ENCODE results near the gene ARL3.
"Not testable (repeated sequence)": the region's sequence is repeated elsewhere in the genome, so short reads cannot be mapped to it uniquely, and the experiment has no call there.

Gene ARL3

GRCh38 chr10:102720775-102721301 lies 6.6 kb upstream of the ARL3 start:
- peak overlapping the region; percentile 96 to 98 (median 97) for H3K27ac Mint-ChIP-seq
- peaks cover 58% of the 10 kb centered on the region for H3K4me1 Mint-ChIP-seq
- peak overlapping the region; percentile 24 to 72 (median 57) for H3K4me3 Mint-ChIP-seq
- H3K27me3 Mint-ChIP-seq (ENCODE audit: low read depth) = no peaks in the 10 kb centered on the region
- TF ChIP-seq CTCF (IDR thresholded peaks at IDR 0.05; ENCODE audit: unreplicated experiment in 3 of 3) = no peak
- H3K9me3 Mint-ChIP-seq = no peaks in the 10 kb centered on the region
- H3K36me3 Mint-ChIP-seq (ENCODE audit: low read depth) = peaks cover 24% of the 10 kb centered on the region

GRCh38 chr10:102720337-102720736 lies 6.1 kb upstream of the ARL3 start:
- Mint-ChIP-seq H3K36me3 (ENCODE audit: low read depth) (peaks cover 24% of the 10 kb centered on the region), H3K4me1 (peaks cover 60% of the 10 kb centered on the region), H3K4me3 (peak overlapping the region; percentile 24 to 72 (median 57)), H3K9me3 (no peaks in the 10 kb centered on the region), H3K27me3 (ENCODE audit: low read depth) (no peaks in the 10 kb centered on the region), H3K27ac (peak overlapping the region; percentile 96 to 98 (median 97))
- TF ChIP-seq CTCF (IDR thresholded peaks at IDR 0.05; ENCODE audit: unreplicated experiment in 3 of 3) = no peak

GRCh38 chr10:102718220-102718619 lies 4.0 kb upstream of the ARL3 start:
- H3K27ac Mint-ChIP-seq = peak overlapping the region; percentile 98 to 99 (median 99)
- no peaks in the 10 kb centered on the region for H3K9me3 Mint-ChIP-seq
- H3K4me1 Mint-ChIP-seq = peaks cover 63% of the 10 kb centered on the region
- no peak for TF ChIP-seq CTCF (IDR thresholded peaks at IDR 0.05; ENCODE audit: unreplicated experiment in 3 of 3)
- H3K4me3 Mint-ChIP-seq = peak overlapping the region; percentile 77 to 92 (median 79)
- peaks cover 9% of the 10 kb centered on the region for H3K36me3 Mint-ChIP-seq (ENCODE audit: low read depth)
- H3K27me3 Mint-ChIP-seq (ENCODE audit: low read depth) = no peaks in the 10 kb centered on the region

GRCh38 chr10:102716900-102717565 lies 2.8 kb upstream of the ARL3 start:
- Mint-ChIP-seq H3K4me1 (peaks cover 72% of the 10 kb centered on the region), H3K27ac (peak overlapping the region; percentile 98 to 99 (median 99)), H3K4me3 (peak overlapping the region; percentile 79 to 92 (median 90))
- not testable (repeated sequence) for H3K27me3 Mint-ChIP-seq (ENCODE audit: low read depth); H3K9me3 Mint-ChIP-seq; H3K36me3 Mint-ChIP-seq (ENCODE audit: low read depth)

GRCh38 chr10:102715880-102716279 lies 1.7 kb upstream of the ARL3 start:
- Mint-ChIP-seq H3K4me1 (peaks cover 67% of the 10 kb centered on the region), H3K27ac (peak overlapping the region; percentile 81 to 99 (median 98)), H3K4me3 (peak overlapping the region; percentile 82 to 92 (median 90)), H3K27me3 (ENCODE audit: low read depth) (no peaks in the 10 kb centered on the region), H3K36me3 (ENCODE audit: low read depth) (peaks cover 4% of the 10 kb centered on the region), H3K9me3 (no peaks in the 10 kb centered on the region)
- no peak for TF ChIP-seq CTCF (IDR thresholded peaks at IDR 0.05; ENCODE audit: unreplicated experiment in 3 of 3)

GRCh38 chr10:102714621-102715455 lies 641 bp upstream of the ARL3 start, which contains the start of gene SFXN2:
TSS of gene SFXN2 (plus strand) at chr10:102714636. CDS start at chr10:102726637, 12,001 bp downstream.
- peaks cover 71% of the 10 kb centered on the region for H3K4me1 Mint-ChIP-seq
- peak within 1 kb of the TSS; percentile 90 to 98 (median 92) for H3K4me3 Mint-ChIP-seq
- H3K27me3 Mint-ChIP-seq (ENCODE audit: low read depth) = no peaks in the 10 kb centered on the region
- TF ChIP-seq CTCF (IDR thresholded peaks at IDR 0.05; ENCODE audit: unreplicated experiment in 3 of 3) = no peak
- H3K9me3 Mint-ChIP-seq = no peaks in the 10 kb centered on the region
- H3K27ac Mint-ChIP-seq = peak within 1 kb of the TSS; percentile 93 to 99 (median 98)
- peaks cover 4% of the 10 kb centered on the region for H3K36me3 Mint-ChIP-seq (ENCODE audit: low read depth)
